Uterus (tissue), 4 donors: ENCODE data around the gene NSMCE3. TPM values are rescaled to one million over a fixed set of nuclear protein-coding genes. Genes with fewer than 3 reads are reported as not detected.
"Not testable (repeated sequence)": the region's sequence is repeated elsewhere in the genome, so short reads cannot be mapped to it uniquely, and the experiment has no call there.

Experiments
- DNase-seq, 2 donors: peaks; one replicate each; pipeline ENCODE4 v3.0.0-alpha.2; 2019 to 2020
- H3K27ac ChIP-seq, 2 donors: fragments of 200-600 bp; sonication (generic); 1 replicate in 1 of 2; 2 replicates in 1 of 2; pipeline ENCODE4 v1.5.1; 2016 to 2018
- H3K27me3 ChIP-seq, 2 donors: fragments of 200-600 bp; sonication (generic); one replicate each; pipeline ENCODE4 v1.5.1; 2018 to 2019; ENCODE audit warnings: control low read depth in 1 of 2
- H3K36me3 ChIP-seq, 2 donors: fragments of 200-600 bp; sonication (generic); one replicate each; pipeline ENCODE4 v1.5.1; 2019; ENCODE audit warnings: control low read depth in 1 of 2
- H3K4me1 ChIP-seq, 2 donors: fragments of 200-600 bp; sonication (generic); one replicate each; pipeline ENCODE4 v1.5.1; 2018 to 2019; ENCODE audit warnings: control low read depth in 1 of 2
- H3K4me3 ChIP-seq, 2 donors: fragments of 200-600 bp; sonication (generic); 1 replicate in 1 of 2; 2 replicates in 1 of 2; pipeline ENCODE4 v1.5.1; 2018 to 2019; ENCODE audit warnings: mild to moderate bottlenecking in 1 of 2
- H3K9me3 ChIP-seq, 2 donors: fragments of 200-600 bp; sonication (generic); one replicate each; pipeline ENCODE4 v1.5.1; 2019; ENCODE audit warnings: control low read depth in 1 of 2
- POLR2A ChIP-seq, 2 donors: fragments of 450-650 bp; IDR thresholded peaks; one replicate each; pipeline ENCODE4 v1.6.1; 2016; ENCODE audit warnings: antibody characterized with exemption in 2 of 2, mild to moderate bottlenecking in 1 of 2, moderate library complexity in 1 of 2
- intact Hi-C: fragments of 100-400 bp; cut with DNase I; formaldehyde crosslinking; loops from one replicate; pipeline ENCODE4 v1.15.1; 2023; ENCODE audit warnings: low total_unique reads
- total RNA-seq, 4 donors: library from RNA; depleted of rRNA in 3 of 4; stranded (reverse); fragments of >200 nt in 3 of 4; gene quantifications; one replicate each; pipeline versions ENCODE4 v1.1.0 to v1.2.4, GENCODE V29; 2014 to 2023
- TF ChIP-seq, protein P1 (sequence below), 4 experiments: fragments of 200-600 bp in 2 of 4; fragments of 450-650 bp in 2 of 4; sonication (generic) in 2 of 4; IDR thresholded peaks; one replicate each; pipeline ENCODE4 v1.5.1; 2016 to 2019; ENCODE audit warnings: antibody characterized with exemption in 4 of 4, mild to moderate bottlenecking in 2 of 4, moderate library complexity in 1 of 4
- donor health status: DM: yes; HTN: yes; CAD: no.

NSMCE3 gene
- total RNA-seq, 4 donors from 2014 or later: 4.4 to 16.7 (median 9.5) TPM

DNA sequence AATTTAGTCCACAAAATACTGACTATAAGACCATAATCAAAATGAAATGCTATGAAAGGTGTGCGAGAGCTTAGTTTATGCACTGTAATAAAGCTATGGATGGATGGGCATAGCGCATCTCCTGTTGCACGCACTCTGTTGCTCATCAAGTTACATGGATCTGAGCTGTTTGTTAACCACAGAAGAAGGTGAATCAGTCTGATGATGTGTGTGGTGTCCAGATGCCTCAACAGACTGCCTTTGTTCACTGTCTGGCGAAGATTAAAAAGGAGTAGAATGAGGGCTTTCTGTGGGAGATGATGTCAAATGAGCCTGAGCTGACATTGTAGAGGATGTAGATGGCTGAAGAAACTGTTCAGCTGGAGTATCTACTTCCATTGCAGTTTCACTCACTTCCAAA, 36.1 kb downstream of the NSMCE3 start:
- H3K4me1 ChIP-seq: no peaks in the 10 kb centered on the region
- H3K4me3 ChIP-seq: no peak overlapping the region
- no peaks in the 10 kb centered on the region for H3K27me3 ChIP-seq
- intact Hi-C loops: no loop called here
- DNase-seq: no peak
- H3K9me3 ChIP-seq: no peaks in the 10 kb centered on the region
- H3K36me3 ChIP-seq: no peaks in the 10 kb centered on the region
- no peak for TF ChIP-seq POLR2A (IDR thresholded peaks at IDR 0.05)
- TF ChIP-seq, protein P1, sequence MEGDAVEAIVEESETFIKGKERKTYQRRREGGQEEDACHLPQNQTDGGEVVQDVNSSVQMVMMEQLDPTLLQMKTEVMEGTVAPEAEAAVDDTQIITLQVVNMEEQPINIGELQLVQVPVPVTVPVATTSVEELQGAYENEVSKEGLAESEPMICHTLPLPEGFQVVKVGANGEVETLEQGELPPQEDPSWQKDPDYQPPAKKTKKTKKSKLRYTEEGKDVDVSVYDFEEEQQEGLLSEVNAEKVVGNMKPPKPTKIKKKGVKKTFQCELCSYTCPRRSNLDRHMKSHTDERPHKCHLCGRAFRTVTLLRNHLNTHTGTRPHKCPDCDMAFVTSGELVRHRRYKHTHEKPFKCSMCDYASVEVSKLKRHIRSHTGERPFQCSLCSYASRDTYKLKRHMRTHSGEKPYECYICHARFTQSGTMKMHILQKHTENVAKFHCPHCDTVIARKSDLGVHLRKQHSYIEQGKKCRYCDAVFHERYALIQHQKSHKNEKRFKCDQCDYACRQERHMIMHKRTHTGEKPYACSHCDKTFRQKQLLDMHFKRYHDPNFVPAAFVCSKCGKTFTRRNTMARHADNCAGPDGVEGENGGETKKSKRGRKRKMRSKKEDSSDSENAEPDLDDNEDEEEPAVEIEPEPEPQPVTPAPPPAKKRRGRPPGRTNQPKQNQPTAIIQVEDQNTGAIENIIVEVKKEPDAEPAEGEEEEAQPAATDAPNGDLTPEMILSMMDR (IDR thresholded peaks at IDR 0.05): no peak
- H3K27ac ChIP-seq: no peak overlapping the region

DNA sequence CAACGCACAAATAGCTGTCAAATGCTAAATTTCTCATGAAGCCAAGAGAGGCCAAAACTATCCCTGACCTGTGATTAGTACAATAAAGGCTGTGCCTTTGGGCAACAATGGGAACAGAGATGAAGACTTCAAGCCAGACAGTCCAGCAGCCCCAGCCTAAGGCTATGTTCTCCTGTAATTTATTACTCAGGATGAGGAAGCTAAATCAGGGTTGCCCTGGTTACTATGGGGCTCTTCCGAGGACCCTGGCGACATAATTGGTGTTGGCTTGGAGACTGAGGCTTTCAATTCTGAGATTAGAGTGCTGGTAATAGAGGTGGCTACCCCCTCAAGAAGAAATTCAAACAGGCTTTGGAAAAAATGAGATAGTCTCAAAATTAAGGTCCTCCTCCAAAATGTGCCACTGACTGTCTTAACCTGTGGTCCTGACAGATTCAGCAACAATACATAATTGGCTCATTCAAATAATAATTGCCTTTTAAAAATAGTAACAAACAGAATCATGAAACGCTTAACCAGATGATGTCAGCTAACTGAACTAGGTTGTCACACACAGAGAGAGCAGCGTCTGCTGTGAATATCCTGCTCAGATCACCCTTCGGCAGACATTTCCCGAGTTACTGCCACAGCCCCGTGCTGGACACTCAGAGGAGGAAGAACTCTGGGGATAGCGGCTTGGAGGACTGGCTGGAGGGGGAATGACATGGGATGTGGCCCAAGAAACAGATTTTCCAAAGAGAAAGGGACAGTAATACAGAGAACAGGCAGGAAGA, 43.0 kb downstream of the NSMCE3 start:
- DNase-seq: no peak
- no peaks in the 10 kb centered on the region for H3K9me3 ChIP-seq
- TF ChIP-seq, protein P1 (IDR thresholded peaks at IDR 0.05): no peak
- TF ChIP-seq POLR2A (IDR thresholded peaks at IDR 0.05): no peak

GRCh38 chr15:29225534-29226234, 43.9 kb downstream of the NSMCE3 start:
- Histone ChIP-seq H3K9me3 (no peaks in the 10 kb centered on the region), H3K4me1 (no peaks in the 10 kb centered on the region), H3K27ac (no peak overlapping the region), H3K27me3 (no peaks in the 10 kb centered on the region), H3K4me3 (no peak overlapping the region), H3K36me3 (no peaks in the 10 kb centered on the region)
- no peak for DNase-seq
- TF ChIP-seq, protein P1 (IDR thresholded peaks at IDR 0.05): no peak
- no peak for TF ChIP-seq POLR2A (IDR thresholded peaks at IDR 0.05)
- intact Hi-C loops: no loop called here

More for the DNA sequence above, 43.0 kb downstream of the NSMCE3 start:
- Histone ChIP-seq H3K27me3 (no peaks in the 10 kb centered on the region), H3K36me3 (no peaks in the 10 kb centered on the region), H3K27ac (no peak overlapping the region), H3K4me1 (no peaks in the 10 kb centered on the region), H3K4me3 (no peak overlapping the region)
- intact Hi-C loops: no loop called here

DNA sequence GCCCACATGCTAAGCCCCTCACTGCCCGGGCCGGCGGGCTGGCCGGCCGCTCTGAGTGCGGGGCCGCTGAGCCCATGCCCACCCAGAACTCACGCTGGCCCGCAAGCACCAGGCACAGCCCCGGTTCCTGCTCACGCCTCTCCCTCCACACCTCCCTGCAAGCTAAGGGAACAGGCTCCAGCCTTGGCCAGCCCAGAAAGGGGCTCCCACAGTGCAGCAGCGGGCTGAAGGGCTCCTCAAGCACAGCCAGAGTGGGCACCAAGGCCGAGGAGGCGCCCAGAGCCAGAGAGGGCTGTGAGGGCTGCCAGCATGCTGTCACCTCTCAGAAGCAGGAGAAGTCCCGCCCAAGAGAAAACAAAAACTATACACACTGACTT, 44.6 kb downstream of the NSMCE3 start:
- DNase-seq, H3K9me3 ChIP-seq, H3K27me3 ChIP-seq, H3K4me3 ChIP-seq, H3K27ac ChIP-seq, intact Hi-C loops, H3K36me3 ChIP-seq, H3K4me1 ChIP-seq: not testable (repeated sequence)

- H3K36me3 ChIP-seq, H3K27ac ChIP-seq, intact Hi-C loops, H3K27me3 ChIP-seq, H3K4me3 ChIP-seq, H3K9me3 ChIP-seq, H3K4me1 ChIP-seq, DNase-seq: not testable (repeated sequence)
Observed at GRCh38 chr15:29224235-29224986, 45.2 kb downstream of the NSMCE3 start.

GRCh38 chr15:29223640-29224039, 46.0 kb downstream of the NSMCE3 start:
- Histone ChIP-seq H3K4me3 (no peak overlapping the region), H3K36me3 (no peaks in the 10 kb centered on the region), H3K27ac (no peak overlapping the region), H3K27me3 (no peaks in the 10 kb centered on the region), H3K4me1 (no peaks in the 10 kb centered on the region), H3K9me3 (no peaks in the 10 kb centered on the region)
- intact Hi-C loops: no loop called here
- TF ChIP-seq, protein P1 (IDR thresholded peaks at IDR 0.05): no peak
- TF ChIP-seq POLR2A (IDR thresholded peaks at IDR 0.05): no peak
- DNase-seq: no peak
